Measurements from ENCODE around the gene ERC2. TPM values are rescaled to one million over a fixed set of nuclear protein-coding genes. Genes with fewer than 3 reads are reported as not detected.

Gene ERC2
- total RNA-seq, 2 donors from 2014 or later = 1.2 TPM; not detected in 1

- TF ChIP-seq, protein P1, sequence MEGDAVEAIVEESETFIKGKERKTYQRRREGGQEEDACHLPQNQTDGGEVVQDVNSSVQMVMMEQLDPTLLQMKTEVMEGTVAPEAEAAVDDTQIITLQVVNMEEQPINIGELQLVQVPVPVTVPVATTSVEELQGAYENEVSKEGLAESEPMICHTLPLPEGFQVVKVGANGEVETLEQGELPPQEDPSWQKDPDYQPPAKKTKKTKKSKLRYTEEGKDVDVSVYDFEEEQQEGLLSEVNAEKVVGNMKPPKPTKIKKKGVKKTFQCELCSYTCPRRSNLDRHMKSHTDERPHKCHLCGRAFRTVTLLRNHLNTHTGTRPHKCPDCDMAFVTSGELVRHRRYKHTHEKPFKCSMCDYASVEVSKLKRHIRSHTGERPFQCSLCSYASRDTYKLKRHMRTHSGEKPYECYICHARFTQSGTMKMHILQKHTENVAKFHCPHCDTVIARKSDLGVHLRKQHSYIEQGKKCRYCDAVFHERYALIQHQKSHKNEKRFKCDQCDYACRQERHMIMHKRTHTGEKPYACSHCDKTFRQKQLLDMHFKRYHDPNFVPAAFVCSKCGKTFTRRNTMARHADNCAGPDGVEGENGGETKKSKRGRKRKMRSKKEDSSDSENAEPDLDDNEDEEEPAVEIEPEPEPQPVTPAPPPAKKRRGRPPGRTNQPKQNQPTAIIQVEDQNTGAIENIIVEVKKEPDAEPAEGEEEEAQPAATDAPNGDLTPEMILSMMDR (IDR thresholded peaks at IDR 0.05) = no peak
- Histone ChIP-seq H3K4me3 (no peak overlapping the region), H3K36me3 (no peaks in the 10 kb centered on the region), H3K27me3 (replicated peaks; ENCODE audit: insufficient read depth) (no peaks in the 10 kb centered on the region), H3K27ac (no peak overlapping the region), H3K9me3 (peaks cover 4% of the 10 kb centered on the region), H3K4me1 (ENCODE audit: control insufficient read depth in 1 of 2, low read depth in 2 of 2) (no peaks in the 10 kb centered on the region)
- no peak for DNase-seq (ENCODE audit: low spot score)
- ATAC-seq (ENCODE audit: insufficient number of reproducible peaks, low FRiP score, low read depth) = no peak
Observed at GRCh38 chr3:56110886-56111285, 357.4 kb downstream of the ERC2 start.

DNA sequence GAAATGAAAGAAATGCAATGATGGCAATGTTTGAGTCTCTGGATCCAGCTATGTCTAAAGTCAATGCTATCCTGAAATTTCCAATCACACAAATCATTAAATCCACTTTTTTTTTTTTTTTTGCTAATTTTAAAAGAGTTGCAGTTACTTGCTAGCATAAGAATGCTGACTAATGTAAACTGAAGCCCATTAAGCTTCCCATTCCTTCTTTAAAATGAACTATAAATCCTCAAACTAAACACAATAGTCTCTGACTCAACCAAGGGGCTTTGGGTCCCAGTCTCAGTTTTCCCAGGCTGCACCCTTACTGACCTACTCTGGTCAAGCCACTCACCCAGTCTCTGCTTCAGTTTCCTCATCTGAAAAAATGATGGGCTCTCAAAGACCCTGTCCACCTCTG is 361.1 kb downstream of the ERC2 start:
- ATAC-seq (ENCODE audit: insufficient number of reproducible peaks, low FRiP score, low read depth) = no peak

GRCh38 chr3:56102032-56102431 is 366.2 kb downstream of the ERC2 start:
- Histone ChIP-seq H3K9me3 (no peaks in the 10 kb centered on the region), H3K36me3 (no peaks in the 10 kb centered on the region), H3K4me3 (no peak overlapping the region), H3K27ac (no peak overlapping the region), H3K4me1 (ENCODE audit: control insufficient read depth in 1 of 2, low read depth in 2 of 2) (no peaks in the 10 kb centered on the region), H3K27me3 (replicated peaks; ENCODE audit: insufficient read depth) (no peaks in the 10 kb centered on the region)
- TF ChIP-seq, protein P1 (IDR thresholded peaks at IDR 0.05) = no peak
- no peak for DNase-seq (ENCODE audit: low spot score)
- no peak for ATAC-seq (ENCODE audit: insufficient number of reproducible peaks, low FRiP score, low read depth)

More for the DNA sequence above, 361.1 kb downstream of the ERC2 start:
- Histone ChIP-seq H3K4me3 (no peak overlapping the region), H3K4me1 (ENCODE audit: control insufficient read depth in 1 of 2, low read depth in 2 of 2) (no peaks in the 10 kb centered on the region), H3K9me3 (no peaks in the 10 kb centered on the region), H3K27ac (no peak overlapping the region), H3K27me3 (replicated peaks; ENCODE audit: insufficient read depth) (no peaks in the 10 kb centered on the region), H3K36me3 (no peaks in the 10 kb centered on the region)
- no peak for DNase-seq (ENCODE audit: low spot score)
- TF ChIP-seq, protein P1 (IDR thresholded peaks at IDR 0.05) = no peak

- Histone ChIP-seq H3K4me3 (no peak overlapping the region), H3K4me1 (ENCODE audit: control insufficient read depth in 1 of 2, low read depth in 2 of 2) (no peaks in the 10 kb centered on the region), H3K27ac (no peak overlapping the region), H3K36me3 (no peaks in the 10 kb centered on the region), H3K9me3 (no peaks in the 10 kb centered on the region), H3K27me3 (replicated peaks; ENCODE audit: insufficient read depth) (no peaks in the 10 kb centered on the region)
- TF ChIP-seq, protein P1 (IDR thresholded peaks at IDR 0.05) = no peak
- DNase-seq (ENCODE audit: low spot score) = no peak
- no peak for ATAC-seq (ENCODE audit: insufficient number of reproducible peaks, low FRiP score, low read depth)
Observed at GRCh38 chr3:56101576-56101975, 366.7 kb downstream of the ERC2 start.

- H3K4me3 ChIP-seq = no peak overlapping the region
- no peak overlapping the region for H3K27ac ChIP-seq
- no peak for ATAC-seq (ENCODE audit: insufficient number of reproducible peaks, low FRiP score, low read depth)
- TF ChIP-seq, protein P1 (IDR thresholded peaks at IDR 0.05) = no peak
- H3K27me3 ChIP-seq (replicated peaks; ENCODE audit: insufficient read depth) = no peaks in the 10 kb centered on the region
- no peaks in the 10 kb centered on the region for H3K4me1 ChIP-seq (ENCODE audit: control insufficient read depth in 1 of 2, low read depth in 2 of 2)
- H3K36me3 ChIP-seq = no peaks in the 10 kb centered on the region
- H3K9me3 ChIP-seq = no peaks in the 10 kb centered on the region
- no peak for DNase-seq (ENCODE audit: low spot score)
Observed at GRCh38 chr3:56096999-56097398, 371.3 kb downstream of the ERC2 start.
